Stimulated activated CD4-positive, alpha-beta T cell treated with anti-CD3 and anti-CD28 coated beads, Interleukin-4, amount 100 ng/mL, for 1 hour (primary cell): Measurements from ENCODE around the gene ADGRL3.
"Not testable (repeated sequence)": the region's sequence is repeated elsewhere in the genome, so short reads cannot be mapped to it uniquely, and the experiment has no call there.

Source experiments
- DNase-seq: peaks from one replicate; pipeline ENCODE4 v3.0.0-alpha.2; 2020

The ADGRL3 gene

DNA sequence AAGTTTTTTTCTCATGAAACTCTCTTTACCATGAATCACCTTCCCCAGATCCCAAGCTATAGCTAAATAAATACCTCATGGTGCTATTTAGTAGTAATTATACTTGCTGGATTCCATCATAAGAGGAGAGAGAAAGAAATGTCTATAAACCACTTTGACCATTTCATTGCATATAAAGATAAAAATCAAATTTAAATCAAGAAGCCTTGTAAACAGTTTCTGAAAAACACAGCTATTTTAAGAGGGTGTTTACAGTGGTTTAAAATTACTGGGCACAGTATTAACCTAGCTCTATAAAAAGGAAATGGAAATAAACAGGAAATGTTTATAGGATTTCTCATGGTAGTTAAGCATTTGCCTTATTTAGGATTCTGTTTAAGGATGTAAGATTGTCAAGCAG lies 637.9 kb downstream of the ADGRL3 start:
- no peak for DNase-seq

DNA sequence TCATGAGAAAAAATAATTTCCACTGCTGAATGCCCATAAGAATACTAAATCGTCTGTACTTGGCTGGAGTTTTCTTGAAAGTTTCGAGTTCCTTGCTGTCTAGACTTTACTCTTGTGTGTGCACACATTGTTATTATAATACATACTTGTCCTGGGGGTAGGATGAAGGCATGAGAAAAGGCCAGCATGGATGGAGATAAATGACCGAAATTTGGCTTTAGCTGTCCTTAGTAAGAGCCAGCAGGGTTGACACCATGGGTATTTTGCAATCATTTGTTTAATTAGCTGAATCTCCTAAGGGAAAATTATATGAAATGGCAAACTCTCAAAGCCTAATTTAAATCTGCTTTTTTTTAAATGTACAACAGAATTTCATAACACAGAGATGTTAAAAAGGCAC lies 641.6 kb downstream of the ADGRL3 start:
- no peak for DNase-seq

DNA sequence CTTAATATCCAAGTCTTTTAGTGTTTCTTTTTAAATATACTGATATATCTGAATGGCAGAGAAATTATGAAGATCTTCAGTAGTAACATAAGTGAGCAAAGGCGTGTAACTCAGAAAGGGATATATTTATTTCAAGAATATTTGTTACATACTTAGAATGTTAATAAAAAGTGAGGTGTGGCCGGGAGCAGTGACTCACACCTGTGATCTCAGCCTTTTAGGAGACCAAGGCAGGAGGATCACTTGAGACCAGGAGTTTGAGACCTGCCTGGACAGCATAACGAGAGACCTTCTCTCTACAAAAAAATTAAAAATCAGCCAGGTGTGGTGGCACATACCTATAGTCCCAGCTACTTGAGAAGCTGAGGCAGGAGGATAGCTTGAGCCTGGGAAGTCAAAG lies 651.0 kb downstream of the ADGRL3 start:
- DNase-seq: no peak

GRCh38 chr4:61852105-61852504 lies 652.0 kb downstream of the ADGRL3 start:
- not testable (repeated sequence) for DNase-seq

DNA sequence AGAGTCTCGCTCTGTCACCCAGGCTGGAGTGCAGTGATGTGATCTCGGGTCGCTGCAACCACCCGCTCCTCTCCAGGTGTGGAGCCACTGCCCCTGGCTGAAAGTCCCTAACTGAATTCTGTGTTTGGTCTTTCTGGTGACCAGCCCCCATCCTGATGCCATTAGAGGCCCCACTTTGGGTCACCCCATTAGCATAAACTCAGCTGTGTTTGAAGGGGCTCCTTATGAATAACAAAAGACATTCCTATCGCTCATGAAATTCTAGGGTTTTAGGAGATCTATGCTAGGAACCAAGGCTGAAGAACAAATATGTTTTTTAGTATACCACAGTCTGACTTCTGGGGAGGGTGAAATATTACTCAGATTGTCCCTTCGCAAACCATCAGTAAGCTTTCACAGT lies 652.9 kb downstream of the ADGRL3 start:
- no peak for DNase-seq

DNA sequence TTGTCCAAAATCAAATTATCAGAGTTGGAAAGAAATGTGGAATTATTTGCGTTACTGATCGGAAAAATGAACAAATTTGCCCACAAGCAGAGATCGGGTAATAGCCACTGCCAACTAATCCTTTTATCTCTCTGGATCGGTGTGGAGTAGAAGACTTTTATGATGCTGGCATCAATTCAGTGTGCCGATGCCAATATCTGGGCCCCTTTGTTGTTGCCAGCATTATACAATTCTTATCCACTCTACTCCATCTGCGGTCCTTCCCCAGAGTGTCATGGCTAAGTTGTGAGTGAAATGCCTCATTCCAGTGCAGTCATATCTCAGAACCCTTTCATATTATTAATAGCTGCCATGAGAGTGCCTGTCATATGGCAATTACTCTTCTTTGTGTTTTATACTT lies 660.2 kb downstream of the ADGRL3 start:
- DNase-seq: no peak

DNA sequence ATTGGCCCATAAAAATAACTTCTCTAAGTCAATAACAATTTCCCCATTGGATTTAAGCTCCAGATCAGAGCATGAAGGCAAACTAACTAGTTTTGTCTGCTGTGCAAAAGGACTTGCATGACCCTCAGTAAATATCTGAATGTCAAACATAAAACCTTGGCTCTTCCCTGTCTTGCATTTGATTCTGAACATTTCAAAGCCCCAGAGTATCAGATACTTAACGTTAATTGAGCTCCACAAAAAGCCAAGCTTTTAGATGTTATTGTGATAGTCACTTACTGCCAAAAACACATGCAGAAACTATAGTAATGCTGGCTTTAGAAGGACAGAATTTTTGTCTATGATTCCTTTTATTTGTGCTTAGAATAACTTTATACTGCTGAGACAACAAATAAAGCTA lies 664.2 kb downstream of the ADGRL3 start:
- DNase-seq: no peak

DNA sequence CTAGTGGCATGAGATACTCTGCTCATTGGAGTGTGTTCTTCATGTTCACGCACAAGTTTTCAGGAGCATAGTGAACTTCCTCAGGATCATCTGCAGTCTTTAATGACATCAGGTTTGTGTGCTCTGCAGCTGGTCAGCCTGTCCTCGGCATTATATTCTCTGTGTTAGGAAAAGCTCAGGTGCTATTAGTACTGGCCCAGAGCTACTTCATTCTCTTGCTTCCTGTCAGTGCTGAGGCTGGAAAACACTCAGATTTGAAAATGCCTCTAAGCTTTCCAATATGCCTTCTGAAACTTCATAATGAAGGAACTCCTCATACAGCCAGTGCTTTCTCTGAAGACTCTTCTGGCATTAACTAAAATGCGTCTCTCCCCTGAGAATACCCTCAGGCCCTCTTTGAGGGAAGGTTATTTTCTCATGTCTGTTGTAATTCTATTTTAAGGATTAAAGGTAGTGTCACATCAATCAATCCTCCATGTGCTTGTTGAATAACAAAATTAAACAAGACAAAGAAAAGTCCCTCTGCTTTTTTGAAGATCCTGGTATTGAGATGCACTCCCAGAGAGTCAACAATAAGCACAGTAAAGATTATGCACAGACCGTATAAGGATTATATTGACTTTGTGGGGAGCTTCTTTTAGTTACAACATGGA lies 666.4 kb downstream of the ADGRL3 start:
- DNase-seq: no peak

- DNase-seq: no peak
These were observed 672.9 kb downstream of the ADGRL3 start for GRCh38 chr4:61872983-61873382.

DNA sequence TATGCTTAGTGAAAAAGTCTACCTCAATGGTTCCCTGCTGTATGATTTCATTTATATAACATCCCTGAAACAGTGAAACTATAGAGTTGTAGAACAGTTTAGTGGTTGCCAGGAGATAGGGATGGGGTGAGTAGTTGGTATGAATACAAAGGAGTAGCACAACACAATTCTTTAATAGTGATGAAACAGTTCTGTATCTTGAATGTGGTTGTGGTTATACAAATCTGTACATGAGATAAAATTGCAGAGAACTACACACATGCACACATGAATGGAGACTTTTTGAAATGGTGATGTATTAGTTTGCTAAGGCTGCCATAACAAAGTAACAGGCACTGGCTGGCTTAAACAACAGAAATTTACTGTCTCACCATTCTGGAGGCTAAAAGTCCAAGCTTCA lies 677.1 kb downstream of the ADGRL3 start:
- DNase-seq: no peak

GRCh38 chr4:61877893-61878292 lies 677.8 kb downstream of the ADGRL3 start:
- no peak for DNase-seq

DNA sequence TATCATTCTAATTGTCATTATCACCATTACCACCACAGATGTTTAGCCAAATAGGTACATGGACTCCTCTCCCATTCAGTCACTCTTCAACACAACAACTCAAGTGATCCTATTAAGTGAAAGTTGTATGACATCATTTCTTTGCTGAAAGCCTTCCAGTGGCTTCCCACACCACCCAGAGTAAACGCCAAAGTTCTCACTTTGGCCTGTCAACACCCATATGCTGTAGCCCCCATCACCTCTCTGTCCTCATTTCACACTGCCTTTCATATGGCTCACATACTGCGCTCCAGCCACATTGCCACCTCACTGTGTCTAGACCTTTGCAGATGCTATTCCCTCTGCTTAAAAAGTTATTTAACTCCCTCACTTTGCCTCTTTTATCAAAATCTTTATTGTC lies 682.3 kb downstream of the ADGRL3 start:
- DNase-seq: no peak

DNA sequence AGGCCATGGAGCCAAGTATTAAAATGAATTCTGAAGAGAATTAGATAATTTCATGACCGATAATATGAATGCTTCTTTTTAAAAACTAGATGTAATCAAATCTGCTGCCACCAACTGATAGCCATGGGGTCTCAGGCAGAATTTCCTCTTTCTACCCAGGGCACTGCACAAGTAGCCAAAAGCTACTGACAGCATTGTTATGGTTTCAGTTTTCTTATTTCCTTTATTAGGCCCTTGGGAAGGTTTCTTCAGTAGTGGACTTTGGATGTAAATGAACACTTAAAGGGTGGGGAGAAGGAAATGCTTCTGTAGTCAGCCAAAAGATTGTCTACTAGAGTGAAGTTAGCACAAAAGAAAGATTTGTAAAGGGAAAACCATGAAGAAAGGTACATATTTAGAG lies 686.0 kb downstream of the ADGRL3 start:
- DNase-seq: no peak

- no peak for DNase-seq
These were observed 689.0 kb downstream of the ADGRL3 start for GRCh38 chr4:61889117-61889516.

GRCh38 chr4:61890321-61890720 lies 690.2 kb downstream of the ADGRL3 start:
- no peak for DNase-seq

- no peak for DNase-seq
These were observed 691.8 kb downstream of the ADGRL3 start for GRCh38 chr4:61891953-61892352.

DNA sequence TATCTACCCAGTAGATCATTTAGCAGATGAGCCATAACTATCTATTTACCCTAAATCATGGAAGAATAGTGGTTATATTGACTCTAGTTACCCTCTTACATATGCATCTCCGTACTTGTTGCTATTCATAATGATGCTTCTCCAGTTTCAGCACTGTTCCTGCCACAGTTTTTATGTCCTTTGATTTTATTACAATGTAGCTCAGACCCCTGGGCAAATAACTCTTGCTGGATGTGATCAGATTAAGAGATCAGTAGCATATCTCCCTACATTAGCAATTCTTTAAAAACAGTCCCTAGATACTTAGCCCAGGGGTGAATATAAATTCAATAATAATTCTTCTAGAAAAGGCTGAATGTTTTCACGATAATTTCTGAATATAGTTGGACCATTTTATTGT lies 696.5 kb downstream of the ADGRL3 start:
- DNase-seq: no peak

GRCh38 chr4:61909031-61909430 lies 708.9 kb downstream of the ADGRL3 start:
- no peak for DNase-seq

- no peak for DNase-seq
These were observed 711.2 kb downstream of the ADGRL3 start for GRCh38 chr4:61911313-61911756.

DNA sequence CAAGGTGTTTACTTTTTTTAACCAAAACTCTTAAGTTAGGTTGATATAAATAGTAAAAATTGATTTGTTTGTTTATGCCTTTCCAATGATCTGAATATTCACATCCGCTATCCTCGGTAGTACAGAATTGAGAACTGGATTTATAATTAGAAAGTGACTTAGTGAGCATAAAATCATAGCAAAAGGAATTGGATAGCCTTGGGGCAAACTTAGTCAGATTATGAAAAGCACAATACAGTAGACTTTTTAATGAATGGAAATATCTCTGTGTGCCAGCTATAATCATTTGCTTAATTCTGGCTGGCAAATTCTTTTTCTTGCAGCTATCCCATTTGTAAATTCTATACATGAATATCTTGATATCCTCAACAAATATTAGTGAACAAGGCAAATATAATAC lies 713.5 kb downstream of the ADGRL3 start:
- no peak for DNase-seq

GRCh38 chr4:61915501-61915900 lies 715.4 kb downstream of the ADGRL3 start:
- DNase-seq: no peak

DNA sequence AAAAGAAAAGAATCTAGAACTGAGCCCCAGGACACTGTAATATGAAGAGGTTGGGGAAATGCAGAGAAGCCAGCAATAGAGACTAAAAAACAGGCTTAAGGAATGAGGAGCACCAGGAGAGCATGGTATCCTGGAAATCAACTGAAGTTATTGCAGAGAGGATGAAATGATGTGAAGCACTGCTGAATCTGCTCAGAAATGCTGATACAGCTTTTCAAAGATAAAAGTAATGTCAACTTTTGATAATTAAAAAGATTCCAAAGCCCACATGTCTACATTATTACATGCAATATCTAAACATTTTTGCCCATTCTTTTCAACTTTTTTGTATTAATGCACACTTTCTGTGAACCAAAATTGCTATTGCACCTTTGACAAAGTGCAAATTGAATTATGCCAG lies 718.4 kb downstream of the ADGRL3 start:
- no peak for DNase-seq

DNA sequence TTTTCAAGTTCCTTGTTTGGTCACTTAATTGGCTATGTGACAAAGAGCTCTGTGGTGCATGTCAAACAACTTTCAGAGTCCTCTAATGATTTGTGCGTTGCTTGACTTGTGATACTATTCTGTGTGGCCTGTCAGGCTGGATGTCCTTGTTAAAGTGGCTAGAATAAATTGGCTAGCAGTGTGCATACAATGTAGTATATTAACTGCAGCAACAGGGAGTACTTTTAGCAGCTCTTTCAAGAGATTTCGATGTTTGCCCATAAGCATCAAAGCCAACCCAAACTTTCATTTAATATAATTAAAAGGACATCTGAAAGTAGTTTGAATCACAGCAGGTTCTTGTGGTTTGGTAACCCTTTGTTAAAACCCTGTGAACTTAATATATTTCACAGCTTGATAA lies 718.9 kb downstream of the ADGRL3 start:
- no peak for DNase-seq

DNA sequence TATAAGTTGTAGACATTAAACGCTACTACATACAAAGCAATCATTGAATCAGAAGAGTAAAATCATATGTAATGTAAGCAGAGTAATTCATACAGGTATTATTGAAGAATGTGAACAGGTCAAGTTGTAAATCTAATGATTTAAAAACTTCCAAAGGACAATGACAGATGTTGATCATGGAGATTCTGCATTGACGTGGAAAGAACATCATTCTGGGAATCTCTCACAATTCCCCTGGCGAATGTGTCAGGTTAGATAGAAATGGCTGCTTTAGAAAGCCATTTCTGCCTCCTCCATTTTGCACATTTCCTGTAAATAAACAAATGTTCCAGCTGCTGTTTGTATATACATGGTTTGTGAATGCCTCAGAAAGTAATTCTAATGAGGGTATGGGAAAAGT lies 719.4 kb downstream of the ADGRL3 start:
- no peak for DNase-seq

DNA sequence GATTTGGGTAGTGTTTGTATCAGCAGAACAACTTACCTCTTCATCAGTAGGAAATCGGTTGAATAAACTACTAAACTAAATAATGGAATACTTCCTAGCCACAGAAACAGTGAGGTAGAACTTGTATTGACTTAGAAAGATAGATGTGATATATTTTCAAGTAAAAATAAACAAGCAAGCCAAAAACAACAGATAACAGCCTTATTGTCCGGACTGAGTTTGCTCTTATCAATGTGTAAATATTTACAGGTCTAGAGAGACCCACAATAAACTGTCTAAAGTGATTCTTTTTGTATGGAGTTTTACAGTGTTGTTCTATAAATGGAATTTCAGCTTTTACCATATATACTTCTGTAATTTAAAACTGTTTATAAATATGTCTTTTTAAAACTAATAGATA lies 721.8 kb downstream of the ADGRL3 start:
- no peak for DNase-seq

DNA sequence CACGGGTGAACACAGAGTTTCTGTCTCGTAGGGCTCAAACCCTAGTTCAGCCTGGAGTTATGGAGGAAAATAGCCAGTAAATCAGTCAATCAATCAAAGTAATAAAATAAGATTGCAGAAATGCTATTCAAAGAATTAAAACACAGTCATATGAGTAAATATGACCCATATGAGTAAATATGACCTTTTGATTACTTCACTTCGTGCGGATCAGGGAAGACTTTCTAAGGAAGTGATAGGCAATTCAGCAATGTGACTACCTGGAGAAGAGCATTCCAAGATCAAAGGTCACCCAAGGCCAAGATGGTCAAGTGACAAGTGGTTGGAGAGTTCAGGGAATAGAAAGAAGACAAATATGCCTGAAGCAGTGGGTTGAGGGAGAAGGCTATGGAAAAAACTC lies 722.6 kb downstream of the ADGRL3 start:
- no peak for DNase-seq
